HL-60 (cell line): ENCODE data around the gene PROM2.
"Not testable (repeated sequence)": the region's sequence is repeated elsewhere in the genome, so short reads cannot be mapped to it uniquely, and the experiment has no call there.

Experiments used
- DNase-seq, 2 experiments: peaks; one replicate each; pipeline ENCODE4 v3.0.0-alpha.2; 2010 to 2020; ENCODE audit warnings: low read depth in 1 of 2, low spot score in 1 of 2
- H3K27ac ChIP-seq: fragments of 250-450 bp; sonication (Bioruptor Pico); replicated peaks from 2 replicates; pipeline ENCODE4 v1.5.1; 2020; ENCODE audit warnings: mild to moderate bottlenecking, moderate library complexity
- H3K27me3 ChIP-seq: fragments of 250-450 bp; sonication (Bioruptor Pico); 2 replicates; pipeline ENCODE4 v1.5.1; 2021; ENCODE audit warnings: mild to moderate bottlenecking, moderate library complexity; ENCODE audit not compliant: insufficient read depth, poor library complexity, severe bottlenecking
- H3K4me3 ChIP-seq: replicated peaks from 2 replicates; pipeline ENCODE4 v1.5.1; 2011; ENCODE audit warnings: mild to moderate bottlenecking, control low read depth, low read length; ENCODE audit not compliant: insufficient read depth
- CTCF ChIP-seq: IDR thresholded peaks from one replicate; pipeline ENCODE4 v1.5.1; 2011; ENCODE audit warnings: low read length, control low read depth, inconsistent platforms; ENCODE audit not compliant: insufficient read depth
- GABPA ChIP-seq: IDR thresholded peaks from 2 replicates; pipeline ENCODE4 v1.6.1; 2012; ENCODE audit warnings: low read depth
- POLR2AphosphoS5 ChIP-seq: IDR thresholded peaks from 2 replicates; pipeline ENCODE4 v1.6.1; 2012; ENCODE audit warnings: low read depth
- REST ChIP-seq: IDR thresholded peaks from 2 replicates; pipeline ENCODE4 v1.6.1; 2012; ENCODE audit warnings: low read depth; ENCODE audit not compliant: insufficient replicate concordance
- SPI1 ChIP-seq: IDR thresholded peaks from 2 replicates; pipeline ENCODE4 v1.6.1; 2012; ENCODE audit warnings: low read depth, mild to moderate bottlenecking, borderline replicate concordance

The PROM2 gene

GRCh38 chr2:95268211-95269035 is 5.8 kb upstream of the PROM2 start:
- Histone ChIP-seq H3K4me3 (no peak overlapping the region), H3K27me3 (no peaks in the 10 kb centered on the region), H3K27ac (no peak overlapping the region)
- TF ChIP-seq CTCF (no peak), SPI1 (no peak), POLR2AphosphoS5 (no peak), GABPA (no peak), REST (no peak)
- no peak for DNase-seq

GRCh38 chr2:95269036-95269680 is 5.1 kb upstream of the PROM2 start:
- H3K27me3 ChIP-seq, result no peaks in the 10 kb centered on the region
- H3K27ac ChIP-seq, result no peak overlapping the region
- no peak for TF ChIP-seq POLR2AphosphoS5
- TF ChIP-seq SPI1, result no peak
- TF ChIP-seq GABPA, result no peak
- no peak for TF ChIP-seq CTCF
- H3K4me3 ChIP-seq, result no peak overlapping the region
- no peak for DNase-seq

GRCh38 chr2:95269745-95270144 is 4.5 kb upstream of the PROM2 start:
- H3K27ac ChIP-seq, H3K27me3 ChIP-seq, H3K4me3 ChIP-seq, DNase-seq: not testable (repeated sequence)

- no peaks in the 10 kb centered on the region for H3K27me3 ChIP-seq
- no peak for DNase-seq
- TF ChIP-seq CTCF, result no peak
- TF ChIP-seq SPI1, result no peak
- TF ChIP-seq POLR2AphosphoS5, result no peak
- no peak for TF ChIP-seq REST
- TF ChIP-seq GABPA, result no peak
- H3K27ac ChIP-seq, result no peak overlapping the region
- H3K4me3 ChIP-seq, result no peak overlapping the region
These were observed 3.6 kb upstream of the PROM2 start for GRCh38 chr2:95270541-95271081.
